ENCODE measurements around the gene TLR1.

Gene TLR1

GRCh38 chr4:38804654-38805295 is at the start of gene TLR1:
TLR1 (minus strand) TSS chr4:38804791; CDS start chr4:38798831, 5,960 bp downstream.
- peak; percentile 35 for TF ChIP-seq CTCF (IDR thresholded peaks at IDR 0.05; ENCODE audit: insufficient read depth, low read length, poor library complexity, severe bottlenecking)
- no peaks in the 10 kb centered on the region for H3K27me3 ChIP-seq (replicated peaks; ENCODE audit: control insufficient read depth, insufficient read depth, low read length)
- DNase-seq (ENCODE audit: extremely low read depth, insufficient read length): peak; percentile 67
- H3K4me3 ChIP-seq (replicated peaks; ENCODE audit: low read depth, low read length): peak within 1 kb of the TSS; percentile 54
- H3K36me3 ChIP-seq (ENCODE audit: control insufficient read depth, insufficient read depth, low read length): peaks cover 8% of the 10 kb centered on the region

- H3K27me3 ChIP-seq (replicated peaks; ENCODE audit: control insufficient read depth, insufficient read depth, low read length): no peaks in the 10 kb centered on the region
- H3K36me3 ChIP-seq (ENCODE audit: control insufficient read depth, insufficient read depth, low read length): peaks cover 4% of the 10 kb centered on the region
- no peak for TF ChIP-seq CTCF (IDR thresholded peaks at IDR 0.05; ENCODE audit: insufficient read depth, low read length, poor library complexity, severe bottlenecking)
- no peak overlapping the region for H3K4me3 ChIP-seq (replicated peaks; ENCODE audit: low read depth, low read length)
- DNase-seq (ENCODE audit: extremely low read depth, insufficient read length): no peak
Measured at GRCh38 chr4:38846015-38846414, 41.4 kb upstream of the TLR1 start.

GRCh38 chr4:38842994-38843393 is 38.4 kb upstream of the TLR1 start:
- TF ChIP-seq CTCF (IDR thresholded peaks at IDR 0.05; ENCODE audit: insufficient read depth, low read length, poor library complexity, severe bottlenecking): no peak
- H3K27me3 ChIP-seq (replicated peaks; ENCODE audit: control insufficient read depth, insufficient read depth, low read length): no peaks in the 10 kb centered on the region
- no peak for DNase-seq (ENCODE audit: extremely low read depth, insufficient read length)
- peaks cover 4% of the 10 kb centered on the region for H3K36me3 ChIP-seq (ENCODE audit: control insufficient read depth, insufficient read depth, low read length)
- H3K4me3 ChIP-seq (replicated peaks; ENCODE audit: low read depth, low read length): no peak overlapping the region

GRCh38 chr4:38837849-38838248 is 33.3 kb upstream of the TLR1 start:
- H3K27me3 ChIP-seq (replicated peaks; ENCODE audit: control insufficient read depth, insufficient read depth, low read length): no peaks in the 10 kb centered on the region
- no peak for DNase-seq (ENCODE audit: extremely low read depth, insufficient read length)
- no peak for TF ChIP-seq CTCF (IDR thresholded peaks at IDR 0.05; ENCODE audit: insufficient read depth, low read length, poor library complexity, severe bottlenecking)
- no peaks in the 10 kb centered on the region for H3K36me3 ChIP-seq (ENCODE audit: control insufficient read depth, insufficient read depth, low read length)
- H3K4me3 ChIP-seq (replicated peaks; ENCODE audit: low read depth, low read length): no peak overlapping the region

- H3K27me3 ChIP-seq (replicated peaks; ENCODE audit: control insufficient read depth, insufficient read depth, low read length): no peaks in the 10 kb centered on the region
- DNase-seq (ENCODE audit: extremely low read depth, insufficient read length): no peak
- no peaks in the 10 kb centered on the region for H3K36me3 ChIP-seq (ENCODE audit: control insufficient read depth, insufficient read depth, low read length)
- H3K4me3 ChIP-seq (replicated peaks; ENCODE audit: low read depth, low read length): no peak overlapping the region
- no peak for TF ChIP-seq CTCF (IDR thresholded peaks at IDR 0.05; ENCODE audit: insufficient read depth, low read length, poor library complexity, severe bottlenecking)
Measured at GRCh38 chr4:38837334-38837733, 32.7 kb upstream of the TLR1 start.

GRCh38 chr4:38834570-38834969 is 30.0 kb upstream of the TLR1 start:
- Histone ChIP-seq H3K4me3 (replicated peaks; ENCODE audit: low read depth, low read length) (no peak overlapping the region), H3K27me3 (replicated peaks; ENCODE audit: control insufficient read depth, insufficient read depth, low read length) (no peaks in the 10 kb centered on the region), H3K36me3 (ENCODE audit: control insufficient read depth, insufficient read depth, low read length) (no peaks in the 10 kb centered on the region)
- DNase-seq (ENCODE audit: extremely low read depth, insufficient read length): no peak
- TF ChIP-seq CTCF (IDR thresholded peaks at IDR 0.05; ENCODE audit: insufficient read depth, low read length, poor library complexity, severe bottlenecking): no peak
